GM12878 (cell line): Measurements from ENCODE around the gene SEMA3G. TPM values are rescaled to one million over a fixed set of nuclear protein-coding genes. Genes with fewer than 3 reads are reported as not detected.

Experiments used
- ATAC-seq: fragments of 200-7000 bp; cut with Tn5 transposase; 3 replicates; pipeline ENCODE4 v1.9.1; 2020; ENCODE audit warnings: mild to moderate bottlenecking, moderate library complexity
- BruUV-seq: library from RNA; stranded (reverse); fragments of 400-500 nt; replicated peaks from 2 replicates; lab custom pipeline; 2021; lab: Mats Ljungman, UMichigan
- CTCF ChIA-PET: fragments of 300-600 bp; sonication (Branson Sonifier 250); formaldehyde crosslinking; extraction: SDS; loops from one replicate; lab custom pipeline; 2021; ENCODE audit warnings: inconsistent platforms; lab: Yijun Ruan, JAX
- POLR2A ChIA-PET: fragments of 350-600 bp; formaldehyde crosslinking; extraction: SDS; loops from one replicate; lab custom pipeline; 2021; ENCODE audit warnings: inconsistent platforms; lab: Charles Lee
- RAD21 ChIA-PET: fragments of 300-600 bp; sonication (Branson Sonifier 250); formaldehyde crosslinking; loops from one replicate; lab custom pipeline; 2023; ENCODE audit warnings: antibody characterized with exemption; ENCODE audit not compliant: unreplicated experiment; lab: Charles Lee
- SMC1A ChIA-PET: fragments of 300-600 bp; sonication (Branson Sonifier 250); formaldehyde crosslinking; loops from one replicate; lab custom pipeline; 2023; ENCODE audit not compliant: unreplicated experiment, uncharacterized antibody; lab: Charles Lee
- DNase-seq: peaks from one replicate; pipeline ENCODE4 v3.0.0-alpha.2; 2011; ENCODE audit warnings: low read depth, low spot score
- FAIRE-seq: peaks from 3 replicates; lab custom pipeline; 2011; peaks lifted over from hg19 to GRCh38; lab: Jason Lieb, UNC
- H2AFZ ChIP-seq: 2 replicates; pipeline ENCODE4 v1.6.0; 2011; ENCODE audit warnings: low read depth, low read length, control low read depth; ENCODE audit not compliant: control insufficient read depth
- H3K27ac ChIP-seq: 2 replicates; pipeline ENCODE4 v1.5.1; 2011; ENCODE audit warnings: control low read depth; ENCODE audit not compliant: control insufficient read depth, insufficient read depth
- H3K27me3 ChIP-seq, 2 experiments: replicated peaks in 1 of 2; 2 replicates each; pipeline versions ENCODE4 v1.6.0 to v1.6.1; 2011; ENCODE audit warnings: low read length in 1 of 2; ENCODE audit not compliant: control insufficient read depth in 2 of 2, insufficient read depth in 2 of 2
- H3K36me3 ChIP-seq, 2 experiments: 2 replicates each; pipeline ENCODE4 v1.5.1; 2011; ENCODE audit warnings: low read length in 1 of 2; ENCODE audit not compliant: control insufficient read depth in 2 of 2, insufficient read depth in 2 of 2
- H3K4me1 ChIP-seq: 2 replicates; pipeline ENCODE4 v1.6.1; 2011; ENCODE audit warnings: mild to moderate bottlenecking, low read length, moderate library complexity, mixed read lengths; ENCODE audit not compliant: control insufficient read depth, insufficient read depth
- H3K4me2 ChIP-seq: 2 replicates; pipeline ENCODE4 v1.6.0; 2011; ENCODE audit warnings: control low read depth; ENCODE audit not compliant: control insufficient read depth, insufficient read depth
- H3K4me3 ChIP-seq: fragments of 200-600 bp; sonication (generic); 2 replicates; pipeline ENCODE4 v1.5.1; 2016
- H3K79me2 ChIP-seq: 2 replicates; pipeline ENCODE4 v1.6.0; 2011; ENCODE audit warnings: low read length; ENCODE audit not compliant: control insufficient read depth, insufficient read depth
- H3K9ac ChIP-seq: 2 replicates; pipeline ENCODE4 v1.8.0; 2011; ENCODE audit warnings: low read length, control low read depth, mixed read lengths; ENCODE audit not compliant: control insufficient read depth, insufficient read depth
- H3K9me3 ChIP-seq: replicated peaks from 3 replicates; pipeline ENCODE4 v1.5.1; 2011; ENCODE audit warnings: mild to moderate bottlenecking, low read length; ENCODE audit not compliant: control insufficient read depth, insufficient read depth
- H4K20me1 ChIP-seq: 2 replicates; pipeline ENCODE4 v1.6.0; 2011; ENCODE audit not compliant: control insufficient read depth, insufficient read depth
- BHLHE40 ChIP-seq, 2 experiments: fragments of 450-650 bp in 1 of 2; IDR thresholded peaks; 2 replicates each; pipeline ENCODE4 v1.6.1; 2011 to 2017; ENCODE audit warnings: low read depth in 2 of 2, borderline replicate concordance in 1 of 2, improper control_type of control experiment in 1 of 2, low read length in 1 of 2, mild to moderate bottlenecking in 1 of 2
- HSF1 ChIP-seq: fragments of 150-350 bp; IDR thresholded peaks from 2 replicates; pipeline ENCODE4 v1.6.1; 2014; ENCODE audit warnings: mild to moderate bottlenecking, low read depth, low read length
- SIX5 ChIP-seq: IDR thresholded peaks from 2 replicates; pipeline ENCODE4 v1.6.1; 2011; ENCODE audit warnings: mild to moderate bottlenecking, low read depth, low read length, moderate library complexity; ENCODE audit not compliant: severe bottlenecking
- SPI1 ChIP-seq: IDR thresholded peaks from 2 replicates; pipeline ENCODE4 v1.6.1; 2011; ENCODE audit warnings: low read depth, mild to moderate bottlenecking, low read length, moderate library complexity, borderline replicate concordance; ENCODE audit not compliant: insufficient read depth
- ZBTB33 ChIP-seq: fragments of 450-650 bp; IDR thresholded peaks from 2 replicates; pipeline ENCODE4 v1.6.1; 2017; ENCODE audit warnings: mild to moderate bottlenecking
- WGBS: methylation state at CpG from one replicate; pipeline ENCODE4 v1.1.6; 2016; ENCODE audit warnings: low lambda C conversion rate; ENCODE audit not compliant: insufficient replicate concordance, insufficient coverage; ENCODE audit errors: missing lambda C conversion rate; 5-methylcytosine and 5-hydroxymethylcytosine counted together
- in situ Hi-C: fragments of 300-500 bp; cut with MboI; formaldehyde crosslinking; loops from 9 replicates; pipeline ENCODE4 v1.14.3; 2018; ENCODE audit warnings: mixed read lengths
- intact Hi-C: fragments of 100-400 bp; cut with micrococcal nuclease; formaldehyde crosslinking; loops from one replicate; pipeline ENCODE4 v1.14.2; 2022; ENCODE audit not compliant: unreplicated experiment
- polyA plus RNA-seq, 11 experiments: library from polyadenylated mRNA; depleted of rRNA in 4 of 11; unstranded in 6 of 11; stranded (reverse) in 5 of 11; fragments of >200 nt; fragmentation: Nextera tagmentation in 4 of 11; fragmentation: Illumina TruSeq in 1 of 11; extraction: Ambion mirVana in 4 of 11; extraction: Trizol in 1 of 11; gene quantifications; 1 replicate in 1 of 11; 2 replicates in 10 of 11; pipeline versions ENCODE4 v1.2.1 to v1.2.3, GENCODE V29; 2011 to 2016; ENCODE audit warnings: inconsistent platforms in 2 of 11, missing spikeins in 2 of 11, low read depth in 1 of 11
- total RNA-seq, 4 experiments: library from RNA; depleted of rRNA in 3 of 4; stranded (reverse); fragments of >200 nt in 3 of 4; fragmentation: Illumina TruSeq in 1 of 4; extraction: Trizol in 1 of 4; gene quantifications; 2 replicates each; pipeline versions ENCODE4 v1.2.1 to v1.2.3, GENCODE V29; 2013 to 2021

Gene SEMA3G
- total and polyA plus RNA-seq, 10 of the 15 experiments (the other 5 are each of a cell fraction or from before 2014, with no cell fraction given), result 0.03 to 0.04 TPM; not detected in 8

GRCh38 chr3:52454250-52454937, 9.5 kb upstream of the SEMA3G start:
- ChIA-PET CTCF (interaction anchor here (1.4 to 3.2 kb wide), 2 partner anchors 26 to 234 kb away, joined by 4 to 14 read pairs; no protein-coding TSS in a partner anchor), RAD21 (interaction anchor here (0.7 to 0.9 kb wide), 3 partner anchors 42 to 167 kb away, joined by 3 read pairs; partner anchors contain the start of gene GLYCTK), POLR2A (no interaction called here), SMC1A (interaction anchor here (1.1 kb wide), 1 partner anchor 42 kb away, joined by 3 read pairs; no protein-coding TSS in a partner anchor)
- H2AFZ ChIP-seq, result peak overlapping the region; percentile 98; the same call in 1 of the 2 replicates
- peak overlapping the region; percentile 65; the same call in 1 of the 2 replicates for H3K4me3 ChIP-seq
- peaks cover 0 to 8% of the 10 kb centered on the region in 2 experiments; a peak in 3 of 4 replicates for H3K36me3 ChIP-seq
- peak overlapping the region; percentile 87 for H3K9ac ChIP-seq
- no peaks in the 10 kb centered on the region for H4K20me1 ChIP-seq
- H3K27ac ChIP-seq, result peak overlapping the region; percentile 84
- FAIRE-seq (no peak), DNase-seq (no peak), ATAC-seq (no peak)
- peaks cover 36% of the 10 kb centered on the region for H3K4me1 ChIP-seq
- peak overlapping the region; percentile 96 for H3K4me2 ChIP-seq
- intact Hi-C loops, result loop anchor here (10.0 kb wide), 1 partner anchor 230 kb away; the partner anchor contains the start of genes GNL3 and PBRM1
- WGBS, result 40% methylated on average over 7 of the region's 8 CpGs
- no peaks in the 10 kb centered on the region for H3K9me3 ChIP-seq
- no TSS peak for BruUV-seq
- no peak for TF ChIP-seq HSF1
- no peak for TF ChIP-seq BHLHE40 (IDR thresholded peaks at IDR 0.05; ENCODE audit: borderline replicate concordance in 1 of 2, low read depth in 2 of 2, low read length in 1 of 2)
- TF ChIP-seq SPI1, result 0 out of 2 replicates have a peak, but pooled peaks have one; percentile 23
- TF ChIP-seq ZBTB33, result no peak
- no peak for TF ChIP-seq SIX5
- H3K79me2 ChIP-seq, result peaks cover 26% of the 10 kb centered on the region
- H3K27me3 ChIP-seq, result no peaks in the 10 kb centered on the region
- in situ Hi-C loops, result no loop called here
